Measurements from ENCODE around the gene GCKR. TPM values are rescaled to one million over a fixed set of nuclear protein-coding genes. Genes with fewer than 3 reads are reported as not detected.

GCKR gene
- total and polyA plus RNA-seq, 2 of the 13 experiments (the other 11 are each of a cell fraction or from before 2014, with no cell fraction given) = 15.2 to 48.3 TPM

GRCh38 chr2:27496357-27497287, at the start of gene GCKR (continued):
- TF ChIP-seq HBP1 (CRISPR knock-in tag; IDR thresholded peaks at IDR 0.05; ENCODE audit: low read depth) (no peak; the same call in 1 of the 2 replicates), ZNF75D (CRISPR knock-in tag; IDR thresholded peaks at IDR 0.05; ENCODE audit: borderline replicate concordance) (no peak), SOX5 (CRISPR knock-in tag; IDR thresholded peaks at IDR 0.05; ENCODE audit: borderline replicate concordance) (peak; percentile 61; the same call in 1 of the 2 replicates), MBD4 (IDR thresholded peaks at IDR 0.05; ENCODE audit: borderline replicate concordance, low read length) (no peak), SCMH1 (CRISPR knock-in tag; IDR thresholded peaks at IDR 0.05; ENCODE audit: borderline replicate concordance) (no peak), HNF4A (CRISPR knock-in tag; IDR thresholded peaks at IDR 0.05) (peak; percentile 95), ZNF326 (CRISPR knock-in tag; IDR thresholded peaks at IDR 0.05; ENCODE audit: borderline replicate concordance) (no peak), MAFF (IDR thresholded peaks at IDR 0.05; ENCODE audit: low read depth, low read length) (peak; percentile 13; the same call in 1 of the 2 replicates), CBX5 (CRISPR knock-in tag; IDR thresholded peaks at IDR 0.05; ENCODE audit: borderline replicate concordance) (peak; percentile 67; the same call in 1 of the 2 replicates), SMYD3 (CRISPR knock-in tag; IDR thresholded peaks at IDR 0.05) (peak; percentile 87), LCORL (IDR thresholded peaks at IDR 0.05) (no peak), LCORL (CRISPR knock-in tag; IDR thresholded peaks at IDR 0.05) (peak; percentile 83; the same call in 1 of the 2 replicates), IKZF4 (CRISPR knock-in tag; IDR thresholded peaks at IDR 0.05; ENCODE audit: borderline replicate concordance, low read depth, not compliant biosample characterization) (no peak), CERS6 (CRISPR knock-in tag; IDR thresholded peaks at IDR 0.05) (no peak), ZNF275 (CRISPR knock-in tag; IDR thresholded peaks at IDR 0.05; ENCODE audit: borderline replicate concordance) (0 out of 2 replicates have a peak, but pooled peaks have one; percentile 3), POLR2AphosphoS2 (IDR thresholded peaks at IDR 0.05; ENCODE audit: low read depth, low read length) (0 out of 2 replicates have a peak, but pooled peaks have one; percentile 58), ZMYM3 (CRISPR knock-in tag; IDR thresholded peaks at IDR 0.05) (peak; percentile 69)
- TF ChIP-seq, protein P1, sequence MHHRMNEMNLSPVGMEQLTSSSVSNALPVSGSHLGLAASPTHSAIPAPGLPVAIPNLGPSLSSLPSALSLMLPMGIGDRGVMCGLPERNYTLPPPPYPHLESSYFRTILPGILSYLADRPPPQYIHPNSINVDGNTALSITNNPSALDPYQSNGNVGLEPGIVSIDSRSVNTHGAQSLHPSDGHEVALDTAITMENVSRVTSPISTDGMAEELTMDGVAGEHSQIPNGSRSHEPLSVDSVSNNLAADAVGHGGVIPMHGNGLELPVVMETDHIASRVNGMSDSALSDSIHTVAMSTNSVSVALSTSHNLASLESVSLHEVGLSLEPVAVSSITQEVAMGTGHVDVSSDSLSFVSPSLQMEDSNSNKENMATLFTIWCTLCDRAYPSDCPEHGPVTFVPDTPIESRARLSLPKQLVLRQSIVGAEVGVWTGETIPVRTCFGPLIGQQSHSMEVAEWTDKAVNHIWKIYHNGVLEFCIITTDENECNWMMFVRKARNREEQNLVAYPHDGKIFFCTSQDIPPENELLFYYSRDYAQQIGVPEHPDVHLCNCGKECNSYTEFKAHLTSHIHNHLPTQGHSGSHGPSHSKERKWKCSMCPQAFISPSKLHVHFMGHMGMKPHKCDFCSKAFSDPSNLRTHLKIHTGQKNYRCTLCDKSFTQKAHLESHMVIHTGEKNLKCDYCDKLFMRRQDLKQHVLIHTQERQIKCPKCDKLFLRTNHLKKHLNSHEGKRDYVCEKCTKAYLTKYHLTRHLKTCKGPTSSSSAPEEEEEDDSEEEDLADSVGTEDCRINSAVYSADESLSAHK (CRISPR knock-in tag; IDR thresholded peaks at IDR 0.05; ENCODE audit: borderline replicate concordance) = no peak
- TF ChIP-seq, protein P2, sequence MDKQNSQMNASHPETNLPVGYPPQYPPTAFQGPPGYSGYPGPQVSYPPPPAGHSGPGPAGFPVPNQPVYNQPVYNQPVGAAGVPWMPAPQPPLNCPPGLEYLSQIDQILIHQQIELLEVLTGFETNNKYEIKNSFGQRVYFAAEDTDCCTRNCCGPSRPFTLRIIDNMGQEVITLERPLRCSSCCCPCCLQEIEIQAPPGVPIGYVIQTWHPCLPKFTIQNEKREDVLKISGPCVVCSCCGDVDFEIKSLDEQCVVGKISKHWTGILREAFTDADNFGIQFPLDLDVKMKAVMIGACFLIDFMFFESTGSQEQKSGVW (CRISPR knock-in tag; IDR thresholded peaks at IDR 0.05; ENCODE audit: borderline replicate concordance) = no peak
- TF ChIP-seq, protein P3, sequence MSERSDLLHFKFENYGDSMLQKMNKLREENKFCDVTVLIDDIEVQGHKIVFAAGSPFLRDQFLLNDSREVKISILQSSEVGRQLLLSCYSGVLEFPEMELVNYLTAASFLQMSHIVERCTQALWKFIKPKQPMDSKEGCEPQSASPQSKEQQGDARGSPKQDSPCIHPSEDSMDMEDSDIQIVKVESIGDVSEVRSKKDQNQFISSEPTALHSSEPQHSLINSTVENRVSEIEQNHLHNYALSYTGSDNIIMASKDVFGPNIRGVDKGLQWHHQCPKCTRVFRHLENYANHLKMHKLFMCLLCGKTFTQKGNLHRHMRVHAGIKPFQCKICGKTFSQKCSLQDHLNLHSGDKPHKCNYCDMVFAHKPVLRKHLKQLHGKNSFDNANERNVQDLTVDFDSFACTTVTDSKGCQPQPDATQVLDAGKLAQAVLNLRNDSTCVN (CRISPR knock-in tag; IDR thresholded peaks at IDR 0.05; ENCODE audit: borderline replicate concordance) = peak; percentile 12; the same call in 1 of the 2 replicates

Measured in HepG2 (cell line).